ENCODE measurements around the gene KCNIP4. TPM values are rescaled to one million over a fixed set of nuclear protein-coding genes. Genes with fewer than 3 reads are reported as not detected.

KCNIP4 gene
- total and polyA plus RNA-seq, 9 of the 15 experiments (the other 6 are each of a cell fraction or from before 2014, with no cell fraction given), result 0.25 to 0.41 TPM; not detected in 7

- Histone ChIP-seq H3K36me3 (ENCODE audit: control insufficient read depth, insufficient read depth, low read length) (no peaks in the 10 kb centered on the region), H3K4me1 (replicated peaks in 1 of 2; ENCODE audit: control insufficient read depth in 2 of 2, insufficient read depth in 2 of 2, low read length in 2 of 2) (no peaks in the 10 kb centered on the region), H3K79me2 (ENCODE audit: control insufficient read depth, insufficient read depth, low read length) (no peaks in the 10 kb centered on the region), H2AFZ (ENCODE audit: low read depth, low read length) (no peak overlapping the region), H3K27ac (ENCODE audit: extremely low read depth, low read depth, low read length) (no peak overlapping the region), H3K9ac (ENCODE audit: insufficient read depth in 1 of 2, low read depth in 2 of 2, low read length in 2 of 2) (no peak overlapping the region), H3K4me2 (ENCODE audit: insufficient read depth, low read length) (no peak overlapping the region), H3K27me3 (ENCODE audit: control insufficient read depth in 2 of 2, insufficient read depth in 2 of 2, low read length in 2 of 2) (no peaks in the 10 kb centered on the region), H3K4me3 (no peak overlapping the region), H3K9me3 (replicated peaks; ENCODE audit: control insufficient read depth, insufficient read depth, low read depth, low read length) (no peaks in the 10 kb centered on the region), H3K9me1 (ENCODE audit: control insufficient read depth, insufficient read depth, low read length) (no peaks in the 10 kb centered on the region), H4K20me1 (replicated peaks; ENCODE audit: control insufficient read depth, insufficient read depth, low read length) (no peaks in the 10 kb centered on the region)
- DNase-seq (ENCODE audit: extremely low read depth in 1 of 4, low spot score in 3 of 4) (no peak), ATAC-seq (no peak), FAIRE-seq (no peak)
- TF ChIP-seq ESRRB (CRISPR knock-in tag; IDR thresholded peaks at IDR 0.05; ENCODE audit: borderline replicate concordance) (no peak), RUNX1 (IDR thresholded peaks at IDR 0.05; ENCODE audit: low read depth) (no peak), ZNF324 (CRISPR knock-in tag; IDR thresholded peaks at IDR 0.05) (no peak), GABPB2 (CRISPR knock-in tag; conservative IDR thresholded peaks at IDR 0.05) (no peak), HMGXB4 (CRISPR knock-in tag; IDR thresholded peaks at IDR 0.05) (no peak), ZNF121 (CRISPR knock-in tag; conservative IDR thresholded peaks at IDR 0.05) (no peak), NFIC (IDR thresholded peaks at IDR 0.05) (no peak), HNRNPK (IDR thresholded peaks at IDR 0.05; ENCODE audit: low read depth, low read length, poor library complexity, severe bottlenecking) (no peak), TAF1 (IDR thresholded peaks at IDR 0.05; ENCODE audit: control insufficient read depth, extremely low read depth, insufficient read depth, low read length, severe bottlenecking) (no peak), SAFB (IDR thresholded peaks at IDR 0.05; ENCODE audit: borderline replicate concordance, low read depth, low read length) (no peak), ZBTB5 (IDR thresholded peaks at IDR 0.05) (no peak), FOXA3 (CRISPR knock-in tag; conservative IDR thresholded peaks at IDR 0.05 in 1 of 2, IDR thresholded peaks at IDR 0.05 in 1 of 2) (no peak), THAP7 (CRISPR knock-in tag; IDR thresholded peaks at IDR 0.05) (no peak), ZNF124 (CRISPR knock-in tag; IDR thresholded peaks at IDR 0.05) (no peak)
- in situ Hi-C loops (cut with MboI), result no loop called here
- 0% methylated on average over 3 of the region's 3 CpGs for WGBS (ENCODE audit: insufficient coverage, low coverage, missing lambda C conversion rate)
- intact Hi-C loops (cut with micrococcal nuclease), result no loop called here
- ChIA-PET CTCF (ENCODE audit: low intra/inter-chr PET ratio) (no interaction called here), POLR2A (no interaction called here)
- BruUV-seq (replicated peaks), result no TSS peak
These were observed 403.6 kb downstream of the KCNIP4 start for GRCh38 chr4:21544955-21545354.
